GM20000 (cell line): ENCODE results near the gene PLIN3.

Source experiments
- DNase-seq: peaks from one replicate; pipeline ENCODE4 v3.0.0; 2012; ENCODE audit warnings: low spot score
- TF ChIP-seq, protein P1 (sequence below): IDR thresholded peaks from 2 replicates; pipeline ENCODE4 v1.5.1; 2012; ENCODE audit warnings: mild to moderate bottlenecking, control low read depth; ENCODE audit errors: extremely low read depth, missing control alignments

The PLIN3 gene

DNA sequence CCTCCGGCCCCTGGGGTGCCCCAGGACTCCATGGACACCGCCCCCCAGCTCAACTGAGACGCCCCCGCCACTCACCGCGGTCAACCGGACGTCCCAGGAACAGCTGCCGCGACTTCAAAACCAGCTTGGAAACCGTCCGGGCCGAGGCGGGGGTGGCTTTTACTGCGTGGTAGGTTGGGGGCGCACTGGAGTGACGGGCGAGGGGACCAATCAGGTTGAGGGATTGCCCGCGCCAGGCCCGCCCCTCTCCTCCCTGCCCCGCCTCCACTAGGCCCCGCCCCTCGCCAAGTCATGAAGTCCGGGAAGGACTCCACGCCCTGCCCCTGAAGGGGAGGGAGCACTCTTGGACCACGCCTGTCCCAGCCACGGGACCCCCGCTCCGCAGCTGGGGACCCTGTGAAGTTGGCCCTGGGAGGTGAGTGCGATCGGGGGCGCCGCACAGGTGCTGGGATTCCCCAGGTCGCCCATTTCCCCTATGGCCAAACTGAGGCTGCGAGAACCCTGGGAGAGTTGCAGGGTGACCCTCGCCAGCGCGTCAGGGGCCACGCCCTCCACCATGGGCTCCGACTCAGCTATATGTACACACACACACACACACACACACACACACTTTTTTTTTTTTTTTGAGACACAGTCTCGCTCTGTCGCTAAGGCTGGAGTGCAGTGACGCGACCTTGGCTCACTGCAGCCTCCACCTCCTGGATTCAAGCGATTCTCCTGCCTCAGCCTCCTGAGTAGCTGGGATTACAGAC, at the start of gene PLIN3:
Gene PLIN3, minus strand, starts transcription at position 134 of the 752 bp plus-strand sequence. CDS start 6,273 bp downstream, outside the sequence.
- TF ChIP-seq, protein P1, sequence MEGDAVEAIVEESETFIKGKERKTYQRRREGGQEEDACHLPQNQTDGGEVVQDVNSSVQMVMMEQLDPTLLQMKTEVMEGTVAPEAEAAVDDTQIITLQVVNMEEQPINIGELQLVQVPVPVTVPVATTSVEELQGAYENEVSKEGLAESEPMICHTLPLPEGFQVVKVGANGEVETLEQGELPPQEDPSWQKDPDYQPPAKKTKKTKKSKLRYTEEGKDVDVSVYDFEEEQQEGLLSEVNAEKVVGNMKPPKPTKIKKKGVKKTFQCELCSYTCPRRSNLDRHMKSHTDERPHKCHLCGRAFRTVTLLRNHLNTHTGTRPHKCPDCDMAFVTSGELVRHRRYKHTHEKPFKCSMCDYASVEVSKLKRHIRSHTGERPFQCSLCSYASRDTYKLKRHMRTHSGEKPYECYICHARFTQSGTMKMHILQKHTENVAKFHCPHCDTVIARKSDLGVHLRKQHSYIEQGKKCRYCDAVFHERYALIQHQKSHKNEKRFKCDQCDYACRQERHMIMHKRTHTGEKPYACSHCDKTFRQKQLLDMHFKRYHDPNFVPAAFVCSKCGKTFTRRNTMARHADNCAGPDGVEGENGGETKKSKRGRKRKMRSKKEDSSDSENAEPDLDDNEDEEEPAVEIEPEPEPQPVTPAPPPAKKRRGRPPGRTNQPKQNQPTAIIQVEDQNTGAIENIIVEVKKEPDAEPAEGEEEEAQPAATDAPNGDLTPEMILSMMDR, result no peak
- peak; percentile 99 for DNase-seq

DNA sequence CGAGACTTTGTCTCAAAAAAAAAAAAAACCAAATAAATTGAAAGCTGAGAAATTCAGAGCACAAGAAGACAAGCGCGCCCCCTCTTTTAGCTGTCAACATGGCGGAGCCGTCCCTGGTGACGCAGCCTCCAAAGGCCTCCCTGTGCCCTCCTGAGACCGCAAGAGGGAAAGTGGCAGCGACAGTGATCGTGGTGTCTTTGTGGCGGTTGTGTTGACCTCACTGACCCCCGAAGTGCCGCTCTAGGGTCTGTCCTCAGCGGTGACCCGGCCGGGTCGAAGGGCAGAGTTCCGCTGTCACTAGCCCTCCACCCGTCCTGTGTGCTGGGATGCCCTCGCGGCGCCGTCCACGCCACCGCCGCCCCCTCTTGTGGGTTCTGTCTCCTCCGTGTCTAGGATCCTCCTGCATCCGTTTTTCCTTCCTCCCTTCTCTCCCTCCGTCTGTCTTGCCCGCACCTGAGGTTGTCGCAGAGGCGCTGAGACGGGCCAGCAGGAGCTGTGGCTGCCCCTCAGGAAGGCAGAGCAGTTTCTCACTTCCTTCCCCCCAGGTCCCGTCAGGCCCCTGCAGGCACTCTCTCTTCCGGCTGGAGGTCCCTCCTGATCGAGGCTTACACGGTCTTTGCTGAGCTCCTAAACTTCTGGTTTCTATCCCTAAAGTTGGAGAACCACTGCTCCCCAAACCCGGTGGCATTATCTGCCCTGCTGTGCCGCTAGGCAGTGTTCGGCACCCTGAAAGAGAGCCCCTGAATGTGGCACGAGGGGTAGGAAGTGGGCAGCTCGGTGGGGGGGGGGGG, 49.0 kb upstream of the PLIN3 start:
- TF ChIP-seq, protein P1, result no peak
- peak; percentile 74 for DNase-seq

GRCh38 chr19:4914736-4915501, 47.5 kb upstream of the PLIN3 start:
- DNase-seq, result peak; percentile 59
- TF ChIP-seq, protein P1, result no peak

DNA sequence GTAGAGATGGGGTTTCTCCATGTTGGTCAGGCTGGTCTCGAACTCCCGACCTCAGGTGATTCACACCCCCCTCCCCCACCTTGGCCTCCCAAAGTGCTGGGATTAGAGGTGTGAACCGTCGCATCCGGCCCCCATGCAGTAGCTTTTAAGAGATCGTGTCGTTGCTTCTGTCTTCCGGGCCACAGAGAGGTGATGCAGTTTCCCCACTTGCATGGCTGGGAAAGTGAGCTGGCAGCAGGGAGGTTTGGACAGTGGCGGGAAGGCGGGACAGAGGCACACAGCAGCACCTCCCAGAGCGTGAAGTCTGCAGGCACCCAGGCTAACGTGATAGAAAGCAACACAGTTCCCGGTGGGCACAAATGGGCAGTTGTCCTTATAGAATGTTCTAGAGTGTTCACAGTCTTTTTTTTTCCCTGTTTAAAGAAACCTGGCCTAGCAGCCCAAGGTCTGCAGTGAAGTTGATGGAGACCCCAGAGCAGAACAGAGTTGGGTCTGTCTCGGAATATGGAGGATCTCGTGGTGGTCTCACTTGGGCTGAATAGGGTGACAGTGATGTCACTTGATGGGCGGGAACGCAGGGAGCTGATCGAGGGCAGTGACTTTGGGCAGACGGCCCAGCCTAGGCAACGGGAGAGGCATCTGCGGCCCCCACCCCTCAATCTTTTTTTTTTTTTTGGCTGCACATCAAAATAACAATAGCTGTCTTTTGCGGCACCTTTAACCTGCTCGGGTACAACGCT, 46.7 kb upstream of the PLIN3 start:
- TF ChIP-seq, protein P1, result no peak
- no peak for DNase-seq

DNA sequence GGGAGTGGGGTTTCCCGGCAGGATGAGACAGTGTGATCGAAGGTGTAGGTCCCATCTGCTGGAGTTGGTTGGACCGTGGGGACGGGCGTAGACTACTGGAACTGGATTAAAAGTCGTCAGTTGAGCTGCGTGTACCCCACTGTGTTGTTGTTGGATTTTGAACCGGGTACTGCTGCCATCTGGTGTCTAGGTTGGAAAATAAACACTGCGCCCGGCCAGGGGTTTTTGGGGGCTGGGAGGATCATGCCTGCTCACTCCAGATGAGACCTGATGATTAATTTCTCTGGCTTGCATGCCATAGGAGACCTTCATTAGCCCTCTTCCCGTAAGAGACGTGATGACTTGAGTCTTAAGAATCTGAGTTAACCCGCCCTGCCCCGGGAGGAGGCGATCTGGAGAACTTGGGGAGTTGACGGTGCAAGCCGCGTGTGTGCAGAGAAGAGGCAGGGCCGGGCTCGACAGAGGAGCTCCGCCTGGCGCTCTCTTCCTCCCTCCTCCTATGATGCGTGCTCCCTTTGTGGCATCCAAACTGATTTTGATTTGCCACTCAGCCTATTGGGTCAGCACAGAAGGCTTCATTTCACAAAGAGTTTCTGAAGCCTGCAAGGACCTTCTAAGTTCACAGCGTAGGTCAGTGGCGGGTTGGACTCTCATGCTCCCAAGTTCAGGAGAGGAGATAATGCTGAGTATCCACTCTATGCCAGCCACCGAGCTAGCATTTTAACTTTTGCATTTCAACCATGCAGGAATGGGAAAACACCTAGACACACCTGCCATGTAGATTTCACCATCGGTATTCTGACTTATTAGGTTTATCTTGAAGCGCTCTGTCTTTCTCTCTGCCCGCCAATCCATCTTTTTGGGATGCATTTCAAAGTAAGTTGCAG, 44.6 kb upstream of the PLIN3 start:
- TF ChIP-seq, protein P1, result peak; percentile 39
- DNase-seq, result peak; percentile 79

GRCh38 chr19:4911314-4911713, 43.8 kb upstream of the PLIN3 start:
- no peak for DNase-seq
- TF ChIP-seq, protein P1, result no peak
